Activated effector memory CD4-positive, alpha-beta T cell treated with anti-CD3 and anti-CD28 coated beads, Interleukin-2, amount 50 U/mL, for 16 hours (primary cell): ENCODE data around the gene FSTL4.
"Not testable (repeated sequence)": the region's sequence is repeated elsewhere in the genome, so short reads cannot be mapped to it uniquely, and the experiment has no call there.

ENCODE experiments used
- DNase-seq: peaks from one replicate; pipeline ENCODE4 v3.0.0-alpha.2; 2020

FSTL4 gene

DNA sequence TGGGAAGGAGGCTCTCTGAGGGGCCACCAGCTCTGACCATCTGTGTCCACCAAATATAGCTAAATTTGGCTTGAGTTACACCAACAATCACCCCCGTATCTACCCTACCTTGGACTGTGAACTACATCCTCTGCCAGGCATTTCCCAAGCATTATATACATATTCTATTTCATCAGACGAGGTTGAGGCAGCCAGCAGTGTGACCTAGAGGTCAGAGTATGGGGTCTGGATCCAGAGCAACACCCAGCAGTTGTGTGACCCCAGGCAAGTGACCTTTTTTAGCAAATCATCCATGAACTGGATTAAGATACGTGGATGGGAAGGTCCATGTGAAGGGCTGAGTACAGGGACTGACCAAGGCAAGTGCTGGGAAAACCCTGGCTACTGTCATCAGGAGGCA, 379.9 kb downstream of the FSTL4 start:
- no peak for DNase-seq

DNA sequence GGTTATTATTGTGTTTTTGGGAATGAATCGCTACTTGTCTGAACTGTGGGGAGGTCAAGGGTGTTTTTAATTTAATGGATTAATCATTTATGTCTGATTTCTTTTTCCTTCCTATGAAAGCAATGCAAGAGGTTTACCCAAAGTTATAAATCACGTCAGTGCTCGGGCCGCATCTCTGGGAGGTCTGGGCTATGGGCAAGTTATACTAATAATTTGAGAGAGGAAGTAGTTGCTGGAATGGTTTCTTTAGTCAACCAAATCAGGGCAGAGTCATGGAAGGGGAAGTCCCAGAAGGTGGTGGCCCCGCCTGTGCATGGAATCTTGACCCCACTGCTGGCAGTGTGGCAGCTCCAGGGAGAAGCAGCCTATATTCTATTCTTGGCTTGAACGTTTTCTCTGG, 380.3 kb downstream of the FSTL4 start:
- DNase-seq = no peak

DNA sequence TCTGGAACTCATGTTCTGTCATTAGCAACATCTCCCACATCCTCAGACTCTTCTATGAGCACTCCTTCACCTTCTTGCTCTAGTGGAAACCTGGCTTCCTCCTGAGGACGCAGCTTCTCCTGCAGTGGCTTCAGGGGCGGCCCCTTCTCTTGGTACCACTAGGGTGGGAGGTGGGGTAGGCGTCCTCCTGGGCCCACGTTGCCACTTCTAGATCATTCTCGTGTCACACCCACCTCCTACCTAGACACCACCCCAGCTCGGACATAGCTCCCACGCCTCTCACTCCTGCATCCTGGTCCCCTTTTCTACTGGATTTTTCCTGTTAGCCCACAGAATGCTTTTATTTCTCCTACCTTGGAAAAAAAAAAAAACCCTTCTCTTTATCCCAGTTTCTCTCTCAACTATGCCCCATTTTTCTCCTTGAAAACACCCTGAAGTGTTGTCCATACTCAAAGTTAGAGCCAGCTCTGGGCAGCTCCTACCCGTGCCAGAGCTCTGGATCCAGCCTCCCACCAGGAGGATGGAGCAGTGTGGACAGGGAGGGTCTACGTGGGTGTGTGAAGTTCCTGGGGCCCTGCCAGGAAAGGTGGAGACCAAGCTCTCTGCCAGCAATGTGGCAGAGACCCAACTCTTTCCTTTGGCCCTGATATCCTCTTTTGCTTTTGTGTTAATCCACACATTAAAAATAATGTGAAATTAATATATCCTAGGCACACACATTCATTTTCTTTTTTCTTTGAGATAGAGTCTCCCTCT, 381.3 kb downstream of the FSTL4 start:
- no peak for DNase-seq

DNA sequence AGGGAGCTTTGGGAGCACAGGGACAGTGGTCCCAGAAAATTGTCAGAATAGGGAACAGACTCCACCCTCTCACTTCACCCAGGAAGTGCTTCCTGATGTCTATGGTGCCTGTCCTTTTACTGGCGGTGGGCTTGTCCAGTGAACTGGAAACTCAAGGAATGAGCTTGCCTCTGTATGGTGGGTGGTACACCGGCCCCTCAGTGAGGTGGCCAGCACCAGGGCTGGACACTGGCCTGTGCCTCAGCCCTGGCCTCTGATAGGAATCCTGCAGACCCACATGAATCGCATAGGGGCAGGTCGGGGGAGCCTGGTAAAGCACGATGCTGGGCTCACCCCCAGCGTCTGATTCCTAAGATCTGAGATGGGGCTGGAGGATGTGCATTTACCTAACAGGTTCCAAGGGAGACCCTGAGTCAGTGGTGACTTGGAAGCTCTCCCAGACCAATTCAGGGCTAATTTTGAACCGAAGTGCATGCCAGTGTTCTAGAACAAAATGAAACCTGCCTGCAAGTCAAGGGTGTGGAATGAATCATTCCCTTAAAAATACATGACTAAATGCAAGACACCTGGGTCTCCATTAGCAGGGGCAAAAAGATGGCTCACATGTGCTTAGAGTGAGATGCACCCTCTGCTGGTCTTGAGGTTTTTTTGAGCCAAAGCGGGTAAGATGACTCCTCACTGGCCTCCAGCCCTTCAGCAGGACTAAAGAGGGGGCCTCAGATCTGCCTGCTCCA, 382.2 kb downstream of the FSTL4 start:
- no peak for DNase-seq

DNA sequence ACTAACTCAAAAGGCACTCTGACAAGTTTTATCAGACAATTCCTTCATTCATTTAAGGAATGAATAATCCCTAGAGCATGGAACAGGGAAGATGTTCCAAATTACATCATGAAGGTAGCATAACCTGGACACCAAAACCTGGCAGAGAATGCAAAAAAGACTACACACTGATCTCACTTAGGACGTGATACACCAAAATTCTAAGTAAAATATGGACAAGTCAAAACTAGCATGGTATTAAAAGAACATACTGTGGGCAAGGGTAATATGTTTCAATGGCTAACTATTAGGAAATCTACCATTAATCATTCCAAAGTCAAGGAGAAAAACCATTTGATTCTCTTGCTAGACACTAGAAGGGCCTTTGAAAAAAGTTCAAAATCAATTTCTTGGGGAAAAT, 384.0 kb downstream of the FSTL4 start:
- DNase-seq = no peak

DNA sequence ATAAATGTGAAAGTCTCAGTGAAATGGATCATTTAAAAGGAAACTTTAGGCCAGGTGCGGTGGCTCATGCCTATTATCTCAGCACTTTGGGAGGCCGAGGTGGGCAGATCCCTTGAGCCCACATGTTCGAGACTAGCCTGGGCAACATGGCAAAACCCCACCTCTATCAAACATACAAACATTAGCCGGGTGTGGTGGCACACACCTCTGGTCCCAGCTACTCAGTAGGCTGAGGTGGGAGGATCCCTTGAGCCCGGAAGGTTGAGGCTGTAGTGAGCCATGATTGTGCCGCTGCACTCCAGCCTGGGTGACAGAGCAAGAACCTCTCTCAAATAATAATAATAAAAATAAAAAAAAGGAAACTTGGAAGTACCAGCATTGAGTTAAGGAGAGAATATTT, 384.4 kb downstream of the FSTL4 start:
- no peak for DNase-seq

DNA sequence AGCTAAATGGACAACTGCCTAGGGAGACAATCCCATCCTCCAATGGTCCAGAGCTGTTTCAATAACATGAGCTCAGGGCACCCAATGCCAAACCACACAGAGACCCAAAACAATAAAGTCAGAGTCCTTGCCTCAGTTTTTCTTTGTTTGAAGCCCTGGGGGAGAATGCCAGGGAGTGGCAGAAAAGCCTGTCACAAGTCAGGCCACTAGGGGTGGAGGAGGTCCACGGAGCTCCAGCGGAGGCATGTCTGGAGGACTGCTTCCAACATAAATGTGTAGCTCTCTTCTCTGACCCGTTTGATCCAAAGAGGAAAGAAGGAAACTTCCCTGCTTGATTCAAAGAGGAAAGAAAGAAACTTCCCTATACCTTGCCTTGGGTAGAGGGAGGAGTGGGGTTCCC, 385.3 kb downstream of the FSTL4 start:
- DNase-seq = no peak

DNA sequence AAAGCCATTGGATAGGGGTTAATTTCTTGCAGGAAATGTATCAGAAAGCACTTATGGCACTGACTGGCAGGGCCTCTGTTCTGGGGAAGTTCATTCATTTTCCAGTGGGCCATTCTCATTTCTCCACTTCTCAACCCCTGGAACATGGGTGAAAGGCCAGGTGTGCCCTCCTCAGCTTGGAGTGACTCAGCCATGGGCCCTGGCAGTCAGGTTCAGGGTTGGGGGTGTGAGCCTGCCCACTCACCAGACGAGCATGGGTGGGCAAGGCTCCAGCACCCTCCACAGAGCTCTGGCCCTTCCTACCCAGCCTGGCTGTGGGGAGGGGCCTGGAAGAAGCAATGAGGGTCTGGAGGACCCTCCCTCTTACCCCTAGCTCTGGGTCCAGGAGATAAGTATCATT, 386.2 kb downstream of the FSTL4 start:
- no peak for DNase-seq

DNA sequence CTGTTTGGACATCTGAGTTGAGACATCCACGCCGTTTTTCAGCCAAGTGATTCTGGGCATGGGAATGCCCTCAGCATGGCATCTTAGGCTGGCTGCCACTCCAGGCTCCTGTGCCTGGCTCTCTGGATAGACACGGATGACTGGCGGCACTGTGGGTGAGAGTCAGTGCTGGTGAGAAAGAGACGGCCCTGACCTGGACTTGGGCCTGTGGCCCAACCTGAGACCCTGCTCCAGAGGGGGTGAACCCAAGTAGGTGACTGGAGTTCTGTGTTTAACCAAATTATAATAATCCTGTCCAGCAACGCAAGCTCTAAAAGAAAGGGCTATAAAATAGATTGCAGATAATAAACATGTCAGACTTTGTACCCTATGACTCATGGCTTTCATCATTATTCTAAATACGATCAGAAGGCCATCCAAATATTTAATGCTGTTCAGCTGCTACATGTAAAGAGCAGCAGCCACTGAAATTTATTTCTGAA, 386.6 kb downstream of the FSTL4 start:
- DNase-seq = no peak

DNA sequence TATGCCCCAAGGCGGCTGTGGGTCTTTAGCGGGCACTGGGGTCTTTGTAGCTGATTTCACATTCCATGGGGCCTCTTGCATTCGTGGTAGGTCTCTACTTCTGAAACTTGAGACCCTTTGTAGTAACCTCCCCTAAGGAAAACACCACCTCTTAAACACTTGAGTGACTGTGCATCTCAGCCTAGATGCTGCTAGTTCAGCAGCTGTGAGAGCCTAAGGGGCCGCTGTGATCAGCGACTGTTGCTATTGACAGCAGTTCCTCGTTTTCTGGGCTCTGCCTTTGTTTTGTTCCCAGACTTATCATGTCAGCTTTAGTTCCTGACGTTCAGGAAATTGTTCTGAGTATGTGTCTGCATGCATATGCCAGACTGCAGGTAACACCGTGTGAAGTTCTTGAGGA, 389.4 kb downstream of the FSTL4 start:
- no peak for DNase-seq

DNA sequence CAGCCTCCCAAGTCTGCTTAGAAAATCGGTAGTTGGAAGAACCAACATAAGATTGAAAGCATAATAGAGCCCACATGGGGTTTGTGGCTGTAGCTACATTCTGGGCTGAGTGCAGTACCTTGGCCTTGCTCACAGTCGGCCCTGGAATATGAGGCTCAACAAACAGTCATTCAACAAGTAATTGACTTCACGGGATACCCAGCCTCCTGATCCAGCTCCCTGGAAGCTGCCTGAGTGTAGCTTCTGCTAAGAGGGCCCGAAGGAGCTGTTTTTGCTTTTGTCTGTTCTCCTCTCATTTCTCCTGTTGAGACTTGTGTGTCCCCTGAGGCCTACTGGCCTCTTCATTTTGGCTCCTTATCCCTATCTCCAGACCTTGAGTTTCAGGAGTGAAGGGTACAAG, 389.8 kb downstream of the FSTL4 start:
- no peak for DNase-seq

DNA sequence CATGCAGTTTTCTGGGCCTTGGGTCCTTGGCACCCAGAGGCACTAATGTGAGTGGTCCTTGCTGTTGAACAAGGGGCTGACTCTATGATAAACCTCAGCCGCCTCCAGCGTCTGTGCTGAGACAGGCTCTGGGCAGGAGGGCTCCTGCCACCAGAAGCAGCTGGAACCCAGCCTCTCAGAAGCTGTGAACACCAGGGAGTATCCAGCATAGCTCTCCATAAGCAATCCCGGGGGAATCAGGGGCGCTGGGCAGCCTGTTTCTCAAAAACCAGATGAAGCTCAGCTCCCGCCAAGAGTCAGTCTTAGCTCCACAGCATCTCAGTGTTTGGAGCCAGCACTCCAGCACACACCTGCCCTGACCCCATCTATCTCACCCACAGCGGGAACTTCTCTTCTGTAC, 390.3 kb downstream of the FSTL4 start:
- no peak for DNase-seq

DNA sequence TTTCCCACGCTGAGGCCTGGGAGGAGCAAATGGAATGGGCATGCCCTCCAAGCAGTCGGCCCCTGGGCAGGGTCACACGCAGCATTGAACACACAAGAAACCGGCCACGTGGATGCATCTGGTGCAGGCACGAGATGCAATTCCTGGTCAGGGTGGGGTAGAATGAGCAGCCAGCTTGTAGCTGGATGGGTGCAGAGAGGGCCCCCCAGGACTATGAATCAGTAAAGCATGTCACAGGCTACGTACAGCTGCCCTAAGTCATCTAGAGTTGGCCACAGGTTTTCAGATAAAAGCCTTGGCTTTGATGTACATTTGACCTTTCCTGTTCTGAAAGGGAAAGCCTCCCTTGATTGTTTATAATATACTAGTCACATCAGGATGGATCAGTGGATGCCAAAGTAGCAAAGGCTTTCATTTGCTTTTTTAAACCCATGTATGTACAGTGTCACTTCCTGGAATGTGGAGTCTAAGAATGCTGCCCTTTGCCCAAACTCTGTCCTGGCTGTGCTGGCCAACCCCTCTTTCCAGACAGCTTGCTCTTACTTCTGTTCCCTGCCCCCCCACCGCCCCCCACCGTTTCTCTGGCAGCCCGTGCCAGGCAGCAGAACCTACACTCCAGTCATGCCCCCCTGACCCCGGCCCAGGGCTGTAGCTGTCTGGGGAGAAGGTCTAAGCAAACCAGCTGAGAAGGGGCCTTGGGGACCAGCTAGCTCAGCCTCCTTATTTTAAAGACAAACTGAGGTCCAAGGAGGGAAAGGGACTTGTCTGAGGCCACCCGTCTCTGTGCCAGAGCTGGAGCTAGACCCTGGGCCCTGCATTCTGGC, 391.3 kb downstream of the FSTL4 start:
- no peak for DNase-seq

DNA sequence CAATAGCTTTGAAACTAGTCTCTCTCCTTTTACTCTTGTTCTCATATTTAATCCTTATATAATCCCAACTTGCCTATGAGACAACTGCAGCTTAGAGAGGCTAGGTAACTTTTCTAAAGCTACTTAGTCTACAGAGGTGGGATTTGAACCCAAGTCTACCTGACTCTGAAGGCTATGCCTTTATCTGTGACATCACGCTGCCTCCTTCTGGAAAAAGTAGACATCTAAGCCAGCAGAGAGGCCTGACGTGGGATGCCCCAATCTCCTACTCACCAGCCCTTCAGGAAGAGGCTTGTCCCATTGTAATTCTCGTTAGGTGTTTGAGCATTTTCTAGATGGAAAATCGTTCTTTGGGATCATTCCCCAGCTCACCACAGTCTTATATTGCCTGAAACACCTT, 393.0 kb downstream of the FSTL4 start:
- DNase-seq = no peak

DNA sequence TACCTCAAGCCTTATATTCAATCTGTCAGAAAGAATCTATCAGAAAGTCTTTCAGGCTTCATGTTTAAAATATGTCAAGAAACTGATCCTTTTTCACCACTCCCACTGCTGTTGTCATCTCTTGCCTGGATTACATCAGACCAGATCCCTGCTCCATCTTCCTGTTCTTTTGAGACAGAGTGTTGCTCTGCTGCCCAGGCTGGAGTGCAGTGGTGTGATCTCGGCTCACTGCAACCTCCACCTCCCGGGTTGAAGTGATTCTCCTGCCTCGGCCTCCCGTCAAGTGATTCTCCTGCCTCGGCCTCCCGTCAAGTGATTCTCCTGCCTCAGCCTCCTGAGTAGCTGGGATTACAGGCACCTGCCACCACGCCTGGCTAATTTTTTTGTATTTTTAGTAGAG, 396.2 kb downstream of the FSTL4 start:
- DNase-seq = not testable (repeated sequence)

DNA sequence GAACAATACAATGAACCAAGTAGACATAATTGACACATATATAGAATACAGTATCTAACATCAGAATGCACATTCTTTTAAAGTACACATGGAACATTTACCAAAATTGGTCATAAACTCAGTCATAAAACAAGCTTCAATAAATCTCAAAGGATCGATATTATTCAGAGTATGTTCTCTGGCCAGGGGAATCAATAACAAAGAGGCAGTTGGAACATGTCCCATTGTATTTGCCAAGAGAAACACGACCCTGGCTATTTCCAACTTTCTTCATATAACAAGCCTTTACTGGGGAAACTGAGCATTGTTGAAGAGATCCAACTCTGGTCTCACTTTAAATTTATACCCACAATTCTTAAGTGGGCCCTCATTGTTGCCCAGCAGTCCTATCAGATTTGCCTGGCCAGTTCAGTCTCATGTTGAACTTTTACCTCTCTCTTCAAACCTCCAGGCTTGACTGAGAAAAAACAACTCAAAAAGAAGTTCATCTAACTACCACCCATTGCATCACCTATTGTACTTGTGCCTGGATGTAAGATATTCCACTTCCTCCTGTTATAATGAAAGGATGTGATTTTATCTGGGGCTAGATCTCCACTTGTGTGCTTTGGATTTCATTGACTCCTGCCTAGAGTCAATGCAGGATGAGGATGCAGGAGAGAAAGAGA, 398.1 kb downstream of the FSTL4 start:
- no peak for DNase-seq

DNA sequence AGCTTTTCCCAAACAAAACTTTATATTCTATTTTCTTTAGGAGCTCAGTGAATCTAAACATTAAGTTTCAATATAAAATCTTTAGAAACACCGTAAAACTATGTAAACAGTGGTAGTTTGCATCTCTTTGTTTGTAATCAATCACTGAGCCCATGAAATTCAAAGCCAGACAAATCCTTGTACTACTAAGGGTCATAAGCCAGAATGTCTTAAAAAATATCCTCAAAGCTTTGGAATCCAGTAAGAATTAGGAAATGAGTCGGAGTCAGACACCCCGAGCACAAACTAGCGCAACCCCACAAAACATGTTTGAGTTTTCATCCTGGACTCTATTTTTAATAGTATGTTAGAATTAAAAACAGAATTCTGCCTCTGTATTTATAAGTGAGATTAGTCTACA, 406.7 kb downstream of the FSTL4 start:
- no peak for DNase-seq

DNA sequence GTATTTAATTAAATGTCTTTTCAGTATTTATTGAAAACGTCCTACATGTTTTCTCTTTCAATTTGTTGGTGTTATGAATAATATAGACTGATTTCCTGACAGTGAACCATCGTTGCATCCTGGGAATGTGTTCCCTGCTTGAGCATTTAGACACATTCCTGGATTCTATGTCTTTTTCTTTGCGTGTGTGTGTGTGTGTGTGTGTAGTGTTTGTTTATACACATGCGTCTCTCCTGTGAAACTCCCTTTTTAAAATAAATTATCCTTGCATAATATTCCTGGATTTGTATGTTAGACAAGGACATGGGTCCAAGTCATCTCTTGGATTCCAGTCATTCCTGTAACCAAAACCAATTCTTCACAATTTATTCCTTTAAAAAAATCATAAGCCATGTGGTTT, 407.1 kb downstream of the FSTL4 start:
- DNase-seq = no peak

DNA sequence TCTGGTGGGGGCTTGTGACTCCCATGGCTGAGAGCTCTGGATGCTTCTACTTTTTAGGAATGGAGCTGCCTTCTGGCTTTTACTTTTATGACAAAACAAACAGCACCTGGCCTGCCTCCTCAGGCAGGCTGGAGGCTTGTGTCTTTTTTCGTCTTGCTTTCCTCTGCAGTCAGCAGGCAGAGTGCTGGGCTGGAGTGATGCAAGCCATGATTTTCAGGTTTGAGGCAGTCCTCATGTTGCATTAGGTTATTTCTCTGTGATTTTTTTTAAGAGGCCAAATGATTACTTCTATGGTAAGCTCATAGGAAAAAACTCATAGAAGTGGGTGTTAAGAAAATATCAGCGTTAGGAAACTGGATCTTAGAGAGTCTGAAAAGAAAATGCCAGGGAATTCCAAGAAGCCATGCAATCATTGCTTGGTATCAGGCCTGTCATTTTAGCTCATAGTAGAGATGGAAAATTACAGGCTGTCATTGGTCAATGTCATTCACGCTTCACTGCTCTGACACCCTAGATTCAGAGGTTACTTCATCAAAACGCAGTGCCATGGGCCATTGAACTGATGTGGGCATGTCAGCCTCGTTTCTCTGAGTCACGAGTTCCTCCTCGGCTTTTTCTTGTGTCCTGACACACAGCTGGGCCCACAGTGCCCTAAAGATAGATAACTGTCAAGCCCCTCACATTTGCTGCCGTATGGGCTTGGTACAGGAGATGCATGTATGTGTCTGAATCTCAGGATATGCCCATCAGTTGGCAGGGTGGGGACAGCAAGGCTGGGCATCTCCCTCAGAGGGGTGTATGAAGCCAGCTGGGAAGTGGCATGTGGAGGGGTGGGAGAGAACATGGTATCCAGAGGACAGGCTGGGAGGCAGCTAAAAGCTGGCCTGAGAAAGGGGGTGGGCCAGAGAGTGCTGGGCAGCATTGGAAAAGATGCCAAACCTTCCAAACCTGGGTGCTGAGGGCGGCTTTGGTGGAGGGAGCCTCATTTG, 408.7 kb downstream of the FSTL4 start:
- DNase-seq = no peak

DNA sequence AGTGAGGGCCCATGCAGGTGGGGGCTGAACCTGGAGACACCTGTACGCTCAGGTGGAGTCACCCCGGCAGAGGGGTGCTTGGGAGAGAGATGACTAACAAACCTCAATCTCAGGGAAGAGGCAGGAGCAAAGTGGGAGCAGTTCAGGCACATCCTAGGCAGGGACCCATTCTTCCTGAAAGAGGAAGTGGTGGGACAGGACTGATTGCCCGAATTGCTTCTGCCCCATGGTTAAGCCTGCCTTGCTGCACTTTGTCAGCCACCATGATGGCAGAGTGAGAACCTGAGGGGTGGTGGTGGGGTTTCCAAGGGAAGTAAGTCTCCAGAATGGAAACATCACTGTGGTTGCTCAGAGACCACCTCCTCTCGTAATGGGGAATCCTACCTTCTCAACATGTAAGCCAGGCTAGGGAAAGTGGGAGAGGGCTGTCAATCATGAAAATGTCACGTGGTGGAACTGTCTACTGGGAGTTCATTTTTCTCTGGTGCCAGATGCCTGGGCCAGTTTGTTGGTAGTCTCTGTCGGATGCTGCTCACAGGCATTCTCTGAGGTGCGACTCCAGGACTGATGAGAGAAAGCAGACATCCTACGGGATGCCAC, 410.2 kb downstream of the FSTL4 start:
- DNase-seq = no peak

DNA sequence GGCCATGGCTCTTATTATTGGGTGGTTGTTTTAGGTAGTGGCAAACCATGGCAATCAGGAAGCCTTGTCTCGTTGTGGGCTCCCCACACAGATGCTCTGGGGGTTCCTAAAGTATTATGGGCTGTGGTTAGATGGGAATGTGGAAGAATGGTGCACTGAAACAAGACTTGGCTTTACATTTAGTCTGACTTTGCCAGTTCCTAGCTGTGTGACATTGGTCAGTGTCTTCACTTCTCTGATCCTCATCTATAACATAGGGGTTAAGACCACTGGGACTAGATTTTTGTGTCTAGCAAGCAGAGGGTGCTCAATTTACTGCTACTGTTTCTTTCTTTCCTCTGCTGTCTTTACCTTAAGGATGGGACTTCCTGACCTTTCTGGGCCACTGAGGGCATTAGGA, 411.0 kb downstream of the FSTL4 start:
- no peak for DNase-seq
